PC-9 (cell line): ENCODE measurements around the gene DLX4. TPM values are rescaled to one million over a fixed set of nuclear protein-coding genes. Genes with fewer than 3 reads are reported as not detected.

Experiments
- BruUV-seq: library from RNA; stranded (reverse); fragments of 400-500 nt; replicated peaks from 2 replicates; lab custom pipeline; 2021; lab: Mats Ljungman, UMichigan
- CTCF ChIA-PET: fragments of 300-600 bp; sonication (Branson Sonifier 250); formaldehyde crosslinking; loops from one replicate; lab custom pipeline; 2022; ENCODE audit warnings: antibody characterized with exemption; lab: Charles Lee
- POLR2A ChIA-PET: fragments of 300-600 bp; sonication (Branson Sonifier 250); formaldehyde crosslinking; loops from one replicate; lab custom pipeline; 2022; ENCODE audit warnings: antibody characterized with exemption; ENCODE audit not compliant: unreplicated experiment; lab: Charles Lee
- DNase-seq, 2 experiments: peaks; one replicate each; pipeline versions ENCODE4 v3.0.0 to v3.0.0-alpha.2; 2015 to 2022; ENCODE audit warnings: mixed read lengths in 1 of 2
- H2AFZ ChIP-seq: fragments of 200-600 bp; sonication (generic); 2 replicates; pipeline ENCODE4 v1.8.1; 2017; ENCODE audit warnings: antibody characterized with exemption
- H3F3A ChIP-seq: fragments of 200-600 bp; sonication (generic); 2 replicates; pipeline ENCODE4 v1.8.1; 2017; ENCODE audit warnings: antibody characterized with exemption, mild to moderate bottlenecking, low read depth; ENCODE audit not compliant: insufficient read depth
- H3K27ac ChIP-seq: fragments of 200-600 bp; sonication (generic); 2 replicates; pipeline ENCODE4 v1.6.1; 2016; ENCODE audit warnings: mixed run types
- H3K27me3 ChIP-seq: fragments of 200-600 bp; sonication (generic); 2 replicates; pipeline ENCODE4 v1.6.1; 2016; ENCODE audit warnings: low read depth, mixed run types; ENCODE audit not compliant: insufficient read depth
- H3K36me3 ChIP-seq: fragments of 200-600 bp; sonication (generic); 2 replicates; pipeline ENCODE4 v1.6.1; 2016; ENCODE audit warnings: low read depth, mixed run types
- H3K4me1 ChIP-seq: fragments of 200-600 bp; sonication (generic); replicated peaks from 2 replicates; pipeline ENCODE4 v1.6.1; 2016; ENCODE audit warnings: mixed run types; ENCODE audit not compliant: insufficient read depth
- H3K4me2 ChIP-seq: fragments of 200-600 bp; sonication (generic); 2 replicates; pipeline ENCODE4 v1.6.1; 2017; ENCODE audit warnings: mixed run types
- H3K4me3 ChIP-seq: fragments of 200-600 bp; sonication (generic); 2 replicates; pipeline ENCODE4 v1.6.1; 2016; ENCODE audit warnings: mixed run types
- H3K79me2 ChIP-seq: fragments of 200-600 bp; sonication (generic); 2 replicates; pipeline ENCODE4 v1.6.1; 2017; ENCODE audit warnings: low read depth, mixed run types
- H3K9me2 ChIP-seq: fragments of 200-600 bp; sonication (generic); 2 replicates; pipeline ENCODE4 v1.8.1; 2017; ENCODE audit warnings: mild to moderate bottlenecking; ENCODE audit not compliant: insufficient read depth
- H3K9me3 ChIP-seq: fragments of 200-600 bp; sonication (generic); 2 replicates; pipeline ENCODE4 v1.8.1; 2016; ENCODE audit warnings: low read depth; ENCODE audit not compliant: insufficient read depth
- H4K20me1 ChIP-seq: fragments of 200-600 bp; sonication (generic); 2 replicates; pipeline ENCODE4 v1.8.1; 2017; ENCODE audit not compliant: insufficient read depth
- EZH2 ChIP-seq: fragments of 200-600 bp; sonication (generic); IDR thresholded peaks from 2 replicates; pipeline ENCODE4 v1.8.0; 2017; ENCODE audit warnings: antibody characterized with exemption, low read depth
- intact Hi-C: fragments of 100-400 bp; cut with micrococcal nuclease; formaldehyde crosslinking; loops from one replicate; pipeline ENCODE4 v1.10.0; 2022; ENCODE audit not compliant: unreplicated experiment
- total RNA-seq: library from RNA; stranded (reverse); gene quantifications from 2 replicates; pipeline ENCODE4 v1.2.3, GENCODE V29; 2021
- TF ChIP-seq, protein P1 (sequence below): fragments of 200-600 bp; sonication (generic); conservative IDR thresholded peaks from 2 replicates; pipeline ENCODE4 v1.6.1; 2017; ENCODE audit warnings: mixed run types, antibody characterized with exemption, mild to moderate bottlenecking, moderate library complexity

DLX4 gene
- total RNA-seq, 1 experiment from 2014 or later: 8.8 TPM

DNA sequence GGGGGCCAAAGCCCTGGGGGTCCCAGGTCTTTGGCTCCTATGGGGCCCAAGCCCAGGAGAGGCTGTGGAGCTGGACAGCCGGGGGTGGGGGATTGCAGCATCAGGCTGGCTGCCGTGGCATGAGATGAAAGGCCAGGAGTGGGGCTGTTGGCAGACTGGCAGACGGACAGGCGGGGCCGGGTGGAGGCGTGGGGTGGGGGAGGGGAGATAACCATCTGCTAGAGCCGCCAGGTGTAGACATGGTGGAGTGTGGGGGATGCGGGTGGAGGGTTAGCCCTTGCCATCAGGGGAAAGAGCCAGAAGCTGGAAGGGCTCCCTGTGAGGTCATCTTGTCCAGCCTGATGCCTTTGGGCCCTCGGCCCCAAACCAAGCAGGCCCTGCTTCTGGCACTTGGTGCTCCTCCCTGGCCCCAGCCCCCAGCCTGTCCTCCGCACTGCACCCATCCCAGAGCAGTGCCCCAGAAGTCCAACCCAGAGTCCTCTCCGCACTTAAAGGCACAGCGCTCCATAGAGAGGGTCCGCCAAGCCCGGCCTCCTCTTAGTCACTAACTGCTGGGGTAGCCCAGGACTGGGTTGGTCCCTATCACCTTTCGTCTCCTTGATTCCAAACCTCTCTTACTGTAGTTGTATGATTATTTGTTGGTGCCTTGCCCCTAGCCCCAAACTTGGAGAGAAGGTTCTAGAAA, 33.3 kb upstream of the DLX4 start:
- no peak overlapping the region for H2AFZ ChIP-seq
- ChIA-PET CTCF (no interaction called here), POLR2A (no interaction called here)
- H3K79me2 ChIP-seq: no peaks in the 10 kb centered on the region
- no peaks in the 10 kb centered on the region for H3K9me3 ChIP-seq
- H3K4me2 ChIP-seq: no peak overlapping the region
- no peaks in the 10 kb centered on the region for H3K9me2 ChIP-seq
- DNase-seq: no peak
- no peak overlapping the region for H3K4me3 ChIP-seq
- peaks cover 10% of the 10 kb centered on the region for H3K4me1 ChIP-seq
- H3K27me3 ChIP-seq: 0 out of 2 replicates have a peak, but pooled peaks cover 3% of the 10 kb centered on the region
- BruUV-seq: no TSS peak
- no peaks in the 10 kb centered on the region for H3K36me3 ChIP-seq
- H3K27ac ChIP-seq: no peak overlapping the region
- TF ChIP-seq EZH2: no peak
- TF ChIP-seq, protein P1, sequence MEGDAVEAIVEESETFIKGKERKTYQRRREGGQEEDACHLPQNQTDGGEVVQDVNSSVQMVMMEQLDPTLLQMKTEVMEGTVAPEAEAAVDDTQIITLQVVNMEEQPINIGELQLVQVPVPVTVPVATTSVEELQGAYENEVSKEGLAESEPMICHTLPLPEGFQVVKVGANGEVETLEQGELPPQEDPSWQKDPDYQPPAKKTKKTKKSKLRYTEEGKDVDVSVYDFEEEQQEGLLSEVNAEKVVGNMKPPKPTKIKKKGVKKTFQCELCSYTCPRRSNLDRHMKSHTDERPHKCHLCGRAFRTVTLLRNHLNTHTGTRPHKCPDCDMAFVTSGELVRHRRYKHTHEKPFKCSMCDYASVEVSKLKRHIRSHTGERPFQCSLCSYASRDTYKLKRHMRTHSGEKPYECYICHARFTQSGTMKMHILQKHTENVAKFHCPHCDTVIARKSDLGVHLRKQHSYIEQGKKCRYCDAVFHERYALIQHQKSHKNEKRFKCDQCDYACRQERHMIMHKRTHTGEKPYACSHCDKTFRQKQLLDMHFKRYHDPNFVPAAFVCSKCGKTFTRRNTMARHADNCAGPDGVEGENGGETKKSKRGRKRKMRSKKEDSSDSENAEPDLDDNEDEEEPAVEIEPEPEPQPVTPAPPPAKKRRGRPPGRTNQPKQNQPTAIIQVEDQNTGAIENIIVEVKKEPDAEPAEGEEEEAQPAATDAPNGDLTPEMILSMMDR: no peak
- no peaks in the 10 kb centered on the region for H4K20me1 ChIP-seq
- H3F3A ChIP-seq: peaks cover 4% of the 10 kb centered on the region; the same call in 1 of the 2 replicates
- intact Hi-C loops: no loop called here

DNA sequence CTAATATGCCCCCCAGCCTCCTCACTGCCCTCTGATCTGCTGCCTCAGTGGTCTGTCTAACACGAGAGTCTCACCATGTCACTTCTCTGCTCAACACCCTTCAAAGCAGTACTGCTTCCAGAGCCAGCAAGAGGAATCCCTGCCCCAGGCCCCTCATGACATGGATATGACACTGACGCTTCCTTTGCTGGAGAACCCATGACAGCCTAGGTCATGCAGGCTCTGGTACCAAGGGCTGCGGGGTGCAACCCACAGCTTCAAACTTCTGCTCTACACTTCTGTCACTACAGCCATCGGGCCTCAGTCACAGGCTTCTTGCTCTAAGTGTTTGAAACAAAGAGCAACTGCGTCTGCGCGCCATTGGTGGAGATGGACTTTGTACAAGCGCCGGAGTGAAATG, 32.6 kb upstream of the DLX4 start:
- Histone ChIP-seq H3K4me3 (no peak overlapping the region), H3K9me3 (no peaks in the 10 kb centered on the region), H3K4me1 (peaks cover 10% of the 10 kb centered on the region), H3K4me2 (no peak overlapping the region), H3F3A (peaks cover 4% of the 10 kb centered on the region; the same call in 1 of the 2 replicates), H3K27me3 (peaks cover 3% of the 10 kb centered on the region; the same call in 1 of the 2 replicates), H3K79me2 (no peaks in the 10 kb centered on the region), H2AFZ (no peak overlapping the region), H3K36me3 (no peaks in the 10 kb centered on the region), H3K9me2 (no peaks in the 10 kb centered on the region), H3K27ac (no peak overlapping the region), H4K20me1 (no peaks in the 10 kb centered on the region)
- intact Hi-C loops: no loop called here
- no peak for DNase-seq
- ChIA-PET CTCF (no interaction called here), POLR2A (no interaction called here)
- BruUV-seq: no TSS peak
- TF ChIP-seq, protein P1: no peak
- no peak for TF ChIP-seq EZH2

DNA sequence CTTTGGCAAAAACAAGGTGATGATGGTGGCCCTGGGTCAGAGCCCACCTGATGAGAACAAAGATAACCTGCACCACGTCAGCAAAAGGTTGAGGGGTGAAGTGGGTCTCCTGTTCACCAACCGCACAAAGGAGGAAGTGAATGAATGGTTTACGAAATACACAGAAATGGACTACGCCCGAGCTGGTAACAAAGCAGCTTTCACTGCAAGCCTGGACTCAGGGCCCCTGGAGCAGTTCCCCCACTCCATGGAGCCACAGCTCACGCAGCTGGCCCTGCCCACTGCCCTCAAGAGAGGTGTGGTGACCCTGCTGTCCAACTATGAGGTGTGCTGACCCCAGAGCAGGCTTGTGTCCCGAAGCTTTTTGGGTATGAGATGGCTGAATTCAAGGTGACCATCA, 29.7 kb upstream of the DLX4 start:
- no TSS peak for BruUV-seq
- peaks cover 4% of the 10 kb centered on the region; the same call in 1 of the 2 replicates for H3F3A ChIP-seq
- H3K27me3 ChIP-seq: peaks cover 24% of the 10 kb centered on the region
- H4K20me1 ChIP-seq: no peaks in the 10 kb centered on the region
- H3K9me2 ChIP-seq: no peaks in the 10 kb centered on the region
- no peaks in the 10 kb centered on the region for H3K9me3 ChIP-seq
- no peak for TF ChIP-seq EZH2
- TF ChIP-seq, protein P1: no peak
- CTCF ChIA-PET: interaction anchor here (0.6 kb wide), 1 partner anchor 45 kb away, joined by 3 read pairs; no protein-coding TSS in a partner anchor
- H3K79me2 ChIP-seq: no peaks in the 10 kb centered on the region
- no peak overlapping the region for H3K27ac ChIP-seq
- DNase-seq: no peak
- no peak overlapping the region for H3K4me2 ChIP-seq
- no peak overlapping the region for H3K4me3 ChIP-seq
- H2AFZ ChIP-seq: no peak overlapping the region
- POLR2A ChIA-PET: interaction anchor here (0.6 to 0.9 kb wide), 2 partner anchors 116 to 933 kb away, joined by 5 to 6 read pairs; partner anchors contain the start of gene ITGA3
- intact Hi-C loops: no loop called here
- peaks cover 10% of the 10 kb centered on the region for H3K4me1 ChIP-seq
- no peaks in the 10 kb centered on the region for H3K36me3 ChIP-seq
